Activated CD4-positive, CD25-positive, alpha-beta regulatory T cell treated with anti-CD3 and anti-CD28 coated beads, Interleukin-2, amount 50 U/mL, for 16 hours (primary cell): ENCODE data around the gene CDK2AP2.

ENCODE experiments used
- DNase-seq: peaks from one replicate; pipeline ENCODE4 v3.0.0-alpha.2; 2020; ENCODE audit warnings: low read depth, low spot score

Gene CDK2AP2

DNA sequence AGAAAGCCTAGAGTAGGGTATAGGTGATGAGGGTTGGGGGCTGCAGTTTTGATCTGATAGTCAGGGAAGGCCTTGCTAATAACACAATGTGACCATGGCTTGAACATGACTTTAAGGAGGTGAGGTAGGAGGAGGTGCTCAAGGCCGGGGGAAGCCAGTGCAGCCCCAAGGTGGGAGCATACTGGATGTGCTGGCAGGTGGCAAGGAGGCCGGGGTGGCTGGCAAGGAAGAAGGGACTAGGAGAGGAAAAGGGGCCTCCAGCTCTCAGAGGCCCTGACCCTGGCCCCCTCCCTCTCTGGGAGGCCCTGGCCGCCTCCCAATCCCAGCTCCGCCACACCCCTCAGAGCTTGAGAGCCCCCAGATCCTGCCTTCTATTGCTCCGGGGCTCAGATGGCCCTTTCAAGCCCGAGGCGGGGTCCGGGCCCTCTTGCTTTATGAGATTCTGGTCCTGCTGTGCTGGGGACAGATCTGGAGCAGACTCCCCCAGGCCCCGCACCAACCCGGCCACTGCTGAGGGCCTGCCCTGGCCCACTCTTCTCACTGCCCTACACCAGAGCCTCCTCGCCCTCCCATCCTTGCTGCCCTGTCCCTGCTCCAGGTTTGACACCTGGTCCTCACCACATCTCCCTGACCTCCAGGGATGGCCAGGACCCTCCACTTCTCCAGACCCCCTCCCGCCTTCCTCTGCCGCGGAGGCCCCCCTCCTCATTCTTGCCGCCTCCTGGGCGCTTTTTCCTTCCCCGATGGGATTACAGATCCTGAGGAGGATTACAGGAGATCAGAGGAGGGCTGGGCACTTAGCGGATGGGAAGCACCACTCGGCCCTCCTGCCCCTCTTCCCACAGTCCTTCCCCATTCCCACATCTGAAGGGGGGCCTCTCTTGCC lies 4.6 kb downstream of the CDK2AP2 start:
- no peak for DNase-seq

DNA sequence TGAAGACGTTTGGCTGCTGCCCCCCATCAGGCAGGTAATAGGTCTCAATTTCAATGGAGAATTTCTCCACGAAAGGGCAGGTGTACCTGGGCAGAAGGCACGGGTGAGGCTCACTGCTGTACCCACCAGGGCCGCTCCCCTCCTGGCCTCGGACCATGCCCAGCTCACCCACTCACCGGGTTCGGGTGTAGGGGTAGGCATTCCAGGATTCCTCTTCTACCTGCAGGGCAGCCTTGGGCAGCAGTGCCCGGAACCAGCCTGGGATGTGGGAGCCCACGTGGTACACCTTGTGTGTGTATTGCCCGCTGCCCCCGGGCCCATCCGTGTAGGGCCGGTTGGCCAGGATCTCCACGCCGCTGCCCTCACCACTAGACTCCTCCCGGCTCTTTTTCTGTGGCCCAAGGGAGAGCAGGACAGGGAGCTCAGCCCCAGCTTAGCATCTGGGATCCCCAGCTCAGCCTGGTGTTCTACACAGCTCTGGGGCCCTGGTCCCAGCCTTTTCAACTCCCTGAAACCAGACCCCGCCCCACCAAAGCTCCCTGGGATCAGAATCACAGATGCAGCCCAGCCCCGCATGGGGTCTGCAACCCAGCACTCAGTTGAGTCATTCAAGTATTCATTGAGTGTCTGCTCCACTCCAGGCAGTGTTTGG lies 5.5 kb downstream of the CDK2AP2 start:
- DNase-seq = no peak

DNA sequence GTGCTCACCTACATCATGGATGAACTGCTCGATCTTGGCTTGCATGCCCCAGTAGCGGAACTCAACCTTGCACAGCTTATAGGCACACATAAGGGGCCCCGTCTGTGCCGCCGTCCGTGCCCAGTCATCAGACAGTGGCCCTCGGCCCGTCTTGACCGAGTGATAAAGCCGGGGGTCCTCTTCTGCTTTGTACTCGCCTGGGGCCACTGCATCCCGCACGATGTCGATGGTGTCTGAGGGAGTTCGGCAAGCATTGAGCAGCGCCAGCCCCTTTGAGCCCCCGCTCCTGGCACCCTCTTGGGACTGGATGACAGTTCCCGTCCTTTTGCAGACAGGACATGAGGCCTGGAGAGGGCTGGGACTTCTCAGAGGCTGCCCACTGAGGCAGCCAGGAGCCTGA lies 6.1 kb downstream of the CDK2AP2 start:
- DNase-seq = no peak

DNA sequence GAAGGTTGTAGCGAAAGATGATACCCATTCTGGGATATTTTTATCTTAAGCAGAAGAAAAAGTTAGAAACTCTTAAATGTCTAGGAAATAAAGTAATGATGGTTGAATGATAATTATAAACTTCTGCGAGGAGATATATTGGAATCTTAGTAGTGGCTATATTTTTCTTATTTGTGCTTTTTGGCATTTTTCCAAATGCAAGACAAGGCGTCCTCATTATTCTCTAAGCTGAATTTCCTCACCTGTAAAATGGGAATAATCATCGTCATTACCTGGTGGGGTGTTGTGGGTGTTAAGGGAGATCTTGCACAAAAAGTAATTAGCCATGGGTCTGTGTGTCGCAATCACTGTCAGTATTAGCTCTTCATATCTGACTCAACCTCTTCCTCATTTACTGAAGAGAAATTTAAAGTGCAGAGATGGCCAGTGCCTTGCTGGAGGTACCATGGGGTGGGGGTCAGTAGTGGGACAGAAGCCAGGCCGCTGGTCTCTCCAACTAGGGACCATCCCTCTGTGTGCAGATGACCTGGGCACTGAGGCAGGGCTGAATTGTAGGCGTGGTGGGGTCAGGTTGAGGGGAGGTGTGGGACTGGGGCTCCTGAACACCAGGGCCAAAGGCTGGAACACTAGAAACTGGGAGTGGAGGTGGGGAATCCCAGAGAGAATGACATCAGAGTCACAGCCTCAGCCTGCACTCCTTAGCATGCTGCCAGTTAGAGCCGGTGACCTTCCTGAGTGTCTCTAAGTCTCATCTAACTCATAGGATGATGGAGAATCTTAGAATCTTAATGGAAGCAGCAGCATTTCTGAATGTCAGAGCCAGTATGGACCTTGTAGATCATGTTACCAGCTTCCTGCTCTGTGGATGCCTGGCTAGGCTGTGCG lies 6.9 kb downstream of the CDK2AP2 start:
- DNase-seq = no peak

DNA sequence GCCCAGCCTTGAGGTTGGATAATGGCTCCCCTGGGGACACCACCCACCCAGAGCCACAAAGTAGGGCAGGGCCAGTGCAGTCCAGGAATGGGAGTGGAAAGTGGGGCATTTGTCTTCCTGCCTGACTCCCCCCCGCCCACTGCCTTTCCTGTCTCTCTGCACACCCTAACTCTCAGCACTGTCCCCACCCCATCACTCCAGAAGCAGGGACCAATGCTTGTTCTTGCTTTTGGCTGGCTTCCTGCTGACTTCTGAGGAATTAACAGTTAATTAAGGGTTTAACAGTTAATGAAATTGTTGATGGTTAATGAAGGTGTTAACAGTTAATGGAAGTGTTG lies 7.5 kb downstream of the CDK2AP2 start:
- DNase-seq = no peak

DNA sequence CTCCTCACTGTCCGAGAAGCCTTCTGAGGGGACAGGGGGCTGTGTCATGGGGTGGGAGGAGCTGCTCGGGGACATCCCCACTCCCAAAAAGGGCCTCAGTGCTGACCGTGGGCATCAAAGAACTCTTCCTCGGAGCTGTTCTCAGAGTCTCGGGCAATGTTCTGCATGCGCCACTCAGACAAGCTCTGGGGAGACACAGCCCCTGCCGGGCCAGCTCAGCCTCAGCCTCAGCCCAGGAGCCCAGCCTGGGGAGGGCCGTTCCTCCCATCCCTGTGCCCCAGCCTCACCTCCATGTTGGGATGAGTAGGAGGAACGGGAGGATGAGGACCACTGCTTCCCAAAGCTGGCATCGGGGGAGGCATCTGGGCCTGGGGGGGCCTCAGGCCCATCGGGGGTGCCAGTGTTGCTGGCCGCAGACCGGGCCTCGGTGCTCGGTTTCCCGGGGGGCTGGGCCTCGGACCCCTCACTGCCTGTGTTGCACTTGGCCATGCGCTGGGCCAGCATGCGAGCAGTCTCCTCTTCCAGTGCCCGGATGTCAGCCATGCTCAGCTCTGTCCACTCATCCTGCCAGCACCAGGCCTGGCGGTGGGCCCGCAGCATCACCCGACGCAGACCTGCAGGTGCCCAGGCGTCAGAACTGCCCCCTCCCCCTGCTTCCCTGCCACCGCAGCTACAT lies 8.0 kb downstream of the CDK2AP2 start:
- DNase-seq = no peak

DNA sequence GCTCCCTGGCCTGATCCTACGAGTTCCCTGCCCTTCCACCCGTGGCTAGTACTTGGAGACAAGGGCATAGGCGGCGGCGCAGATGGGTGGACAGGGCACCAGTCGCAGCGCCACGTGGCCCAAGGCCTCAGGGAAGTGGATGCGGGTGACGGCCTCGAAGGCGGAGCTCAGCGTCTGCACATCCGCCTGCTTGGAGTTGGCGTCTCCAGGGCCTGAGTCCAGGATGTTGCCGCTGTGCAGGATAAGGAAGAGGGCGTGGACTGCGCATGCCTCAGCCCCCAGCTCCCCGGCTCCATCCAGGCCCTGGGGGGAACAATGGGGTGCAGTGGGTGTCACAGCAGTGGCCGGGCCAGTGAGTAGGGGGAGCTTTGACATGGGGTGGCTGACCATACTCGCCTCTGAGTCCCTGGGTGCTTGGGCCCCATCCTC lies 9.4 kb downstream of the CDK2AP2 start:
- no peak for DNase-seq

DNA sequence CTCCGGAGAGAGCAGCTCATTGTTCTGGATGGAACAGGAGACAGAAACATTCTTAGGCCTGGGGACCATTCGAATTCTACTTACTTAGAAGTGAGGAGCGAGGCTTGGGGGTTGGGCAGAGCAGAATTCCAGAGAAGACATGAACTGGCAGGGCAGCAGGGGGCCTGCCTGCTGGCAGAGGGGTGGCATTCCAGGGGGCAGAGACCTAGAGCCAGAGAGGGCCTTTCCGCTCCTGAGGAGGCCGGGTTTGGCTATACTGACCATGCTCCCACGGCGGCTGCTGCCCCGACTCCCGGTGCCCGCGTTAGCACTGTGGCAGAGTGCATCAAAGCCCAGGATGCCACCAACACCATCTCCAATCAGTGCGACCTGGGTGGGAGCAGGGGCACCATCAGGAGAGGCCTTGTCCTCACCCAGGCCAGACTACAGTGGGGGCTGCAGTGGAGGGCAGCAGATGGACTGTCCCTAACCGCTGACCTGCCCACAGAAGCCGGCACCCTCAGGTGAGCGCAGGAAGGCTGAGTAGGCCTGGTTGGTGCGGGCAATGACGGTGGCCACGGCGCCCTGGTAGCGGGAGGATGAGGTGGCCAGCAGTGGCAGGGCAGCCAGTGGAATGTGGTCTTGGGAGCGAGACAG lies 10.2 kb downstream of the CDK2AP2 start:
- DNase-seq = no peak

DNA sequence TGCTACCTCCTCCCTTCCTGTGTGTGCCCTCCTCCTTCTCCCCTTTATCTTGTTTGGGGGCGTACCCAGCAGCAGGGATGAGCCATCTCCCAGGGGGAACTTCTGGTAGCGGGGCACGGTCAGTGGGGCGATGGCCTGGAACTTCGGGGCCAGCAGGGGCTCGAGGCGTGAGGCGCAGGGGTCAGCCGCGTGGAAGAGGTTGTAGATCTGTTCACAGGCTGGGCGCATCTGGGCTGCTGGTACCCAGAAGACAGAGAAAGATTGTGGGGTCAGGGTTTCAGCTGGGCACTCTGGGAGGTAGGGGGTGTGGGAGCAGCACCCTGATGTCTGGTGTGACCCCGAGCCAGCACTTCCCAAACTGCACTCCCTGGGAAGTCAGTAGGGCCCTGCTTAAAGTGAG lies 11.8 kb downstream of the CDK2AP2 start:
- DNase-seq = no peak

DNA sequence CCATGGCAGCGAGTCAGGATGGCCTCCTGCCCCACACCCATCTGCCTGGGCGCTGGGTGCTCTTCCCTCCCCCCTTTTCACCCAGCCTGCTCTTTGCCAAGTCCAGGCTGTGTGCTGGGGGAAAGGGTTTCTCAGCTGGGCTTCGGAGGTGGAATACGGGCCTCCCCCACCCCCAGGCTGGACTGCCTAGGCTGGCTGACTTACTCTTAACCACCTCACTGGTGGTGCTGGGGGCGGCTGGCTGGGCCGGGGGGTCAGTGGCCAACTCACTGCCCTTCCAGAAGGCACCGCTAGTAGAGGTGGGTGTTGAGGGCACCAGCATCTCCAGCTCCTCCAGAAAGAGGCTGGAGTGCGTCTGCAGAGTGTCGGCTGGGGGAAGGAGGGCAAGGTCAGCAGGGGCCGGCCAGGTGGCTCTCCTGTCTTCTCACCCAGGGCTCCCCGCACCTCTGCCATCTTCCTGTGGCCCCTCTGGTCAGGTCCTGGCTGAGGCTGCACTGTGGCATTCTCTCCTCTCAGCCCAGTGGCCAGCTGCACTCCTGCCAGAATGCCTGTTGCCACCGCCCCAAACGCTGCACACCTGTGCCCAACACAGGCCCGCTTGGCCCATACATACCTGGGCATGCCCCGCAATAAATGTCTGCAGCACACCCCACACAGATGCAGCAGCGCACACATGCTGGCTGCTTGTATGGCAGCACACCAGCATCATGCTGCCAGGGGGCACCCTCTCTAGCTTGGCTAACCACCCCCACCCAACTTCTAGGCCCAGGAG lies 12.5 kb downstream of the CDK2AP2 start:
- no peak for DNase-seq

DNA sequence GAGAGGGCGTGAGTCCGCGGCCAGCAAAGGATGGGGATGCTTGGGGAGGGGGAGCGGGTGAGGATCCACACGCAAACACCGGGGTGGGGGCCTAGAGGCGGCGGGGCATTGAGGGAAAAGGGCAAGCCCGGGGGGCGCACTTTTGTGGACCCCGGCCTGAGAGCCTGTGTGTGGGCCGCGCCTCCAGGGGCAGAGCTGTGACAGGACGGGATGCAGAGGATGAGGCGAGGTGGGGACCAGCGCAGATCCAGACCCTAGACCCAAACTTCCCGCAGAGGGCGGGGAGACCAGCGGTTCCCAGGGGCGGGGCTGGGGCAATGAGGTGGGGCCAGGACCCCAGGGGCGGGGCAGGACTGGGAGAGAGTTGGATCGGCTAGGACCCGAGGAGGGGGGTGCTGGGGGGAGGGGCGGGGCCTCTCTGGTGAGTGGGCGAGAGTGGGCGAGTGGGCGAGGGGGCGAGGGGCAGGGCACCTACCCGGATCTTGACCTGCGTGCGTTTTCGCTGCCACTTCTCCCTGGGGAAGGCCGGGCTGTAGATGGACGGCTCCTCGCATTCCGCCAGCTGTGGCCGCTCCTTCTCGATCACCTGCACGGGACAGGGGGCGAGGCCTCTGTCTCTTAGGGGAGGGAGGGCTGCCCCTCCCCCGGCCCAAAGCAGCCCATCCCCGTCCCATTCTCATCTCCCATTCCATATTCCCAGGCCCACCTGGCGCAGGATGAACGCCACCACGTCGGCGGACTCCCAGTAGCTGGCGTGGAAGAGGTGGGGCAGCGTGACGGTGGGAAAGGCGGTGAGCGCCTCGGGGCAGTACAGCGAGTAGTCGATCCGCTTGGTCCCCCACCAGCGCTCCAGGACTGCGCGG lies 13.4 kb downstream of the CDK2AP2 start:
- no peak for DNase-seq

DNA sequence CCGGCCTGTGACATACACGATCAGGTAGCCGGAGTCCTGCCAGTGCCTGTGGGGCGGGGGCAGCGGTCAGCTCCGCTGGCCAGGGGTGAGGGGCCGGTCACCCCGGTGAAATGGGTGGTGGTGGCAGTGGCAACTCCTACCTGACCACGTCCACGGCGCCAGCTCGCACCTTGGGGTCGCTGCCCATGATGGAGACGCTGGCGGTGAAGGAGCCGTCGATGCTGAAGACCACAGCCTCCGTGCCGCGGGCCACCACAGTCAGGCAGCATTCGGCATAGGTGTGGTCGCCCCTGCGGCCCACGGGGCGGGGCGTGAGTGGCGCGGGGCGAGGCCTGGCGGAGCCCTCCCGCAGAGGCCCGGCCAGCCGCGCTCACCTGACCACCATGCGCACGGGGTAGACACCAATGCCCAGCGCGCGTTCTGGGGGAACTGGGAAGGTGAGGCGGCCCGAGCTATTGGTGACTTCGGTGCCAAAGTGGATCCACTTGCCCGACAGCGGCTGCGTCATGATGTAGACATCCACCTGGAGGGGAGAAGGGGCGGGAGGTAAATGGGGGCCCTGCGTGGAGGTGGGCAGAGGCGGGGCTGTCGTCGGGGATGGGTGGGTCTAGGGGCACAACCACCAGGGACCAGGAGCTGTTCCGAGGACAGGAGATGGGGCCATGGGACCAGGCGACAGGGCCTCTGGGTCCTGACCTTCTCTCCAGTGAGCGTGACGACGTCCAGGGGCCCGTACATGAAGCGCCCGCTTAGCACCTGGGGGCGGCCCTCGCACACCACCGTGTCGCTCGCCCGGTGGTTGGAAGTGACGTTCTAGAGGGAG lies 14.2 kb downstream of the CDK2AP2 start:
- no peak for DNase-seq

DNA sequence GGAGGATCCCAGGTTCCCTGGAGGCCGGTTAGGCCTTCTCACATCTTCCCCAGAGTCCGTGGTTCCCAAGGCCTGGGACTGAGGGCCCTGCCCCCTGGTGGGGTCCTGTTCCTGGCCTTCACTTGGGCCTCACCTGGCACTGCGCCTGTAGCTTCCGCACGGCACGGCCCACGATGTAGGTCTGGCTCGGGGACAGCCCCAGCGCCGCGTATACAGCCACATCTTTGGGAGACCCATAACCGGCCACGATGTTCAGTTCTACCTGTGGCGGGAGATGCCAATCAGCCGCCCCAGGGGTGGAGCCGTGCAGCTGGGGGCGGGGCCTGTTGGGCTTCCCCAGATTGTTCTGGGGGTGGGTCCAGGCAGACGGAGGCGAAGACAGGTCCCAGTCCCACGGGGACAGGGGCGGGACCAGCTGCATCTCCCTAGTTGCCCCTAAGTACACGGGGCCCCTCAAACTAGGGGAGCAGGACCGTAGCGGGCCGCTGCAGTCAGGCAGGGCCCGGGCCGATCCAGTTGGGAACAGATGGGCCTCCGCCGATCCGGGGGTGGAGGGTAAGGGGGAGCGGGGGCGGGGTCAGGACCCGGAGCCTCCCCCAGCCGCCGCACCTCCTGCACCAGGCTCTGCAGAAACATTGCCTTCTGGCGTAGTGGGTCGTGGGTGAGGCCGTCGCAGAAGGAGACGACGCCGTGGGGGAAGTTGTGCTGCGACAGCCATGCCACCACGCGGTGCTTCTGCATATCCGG lies 15.0 kb downstream of the CDK2AP2 start:
- no peak for DNase-seq

DNA sequence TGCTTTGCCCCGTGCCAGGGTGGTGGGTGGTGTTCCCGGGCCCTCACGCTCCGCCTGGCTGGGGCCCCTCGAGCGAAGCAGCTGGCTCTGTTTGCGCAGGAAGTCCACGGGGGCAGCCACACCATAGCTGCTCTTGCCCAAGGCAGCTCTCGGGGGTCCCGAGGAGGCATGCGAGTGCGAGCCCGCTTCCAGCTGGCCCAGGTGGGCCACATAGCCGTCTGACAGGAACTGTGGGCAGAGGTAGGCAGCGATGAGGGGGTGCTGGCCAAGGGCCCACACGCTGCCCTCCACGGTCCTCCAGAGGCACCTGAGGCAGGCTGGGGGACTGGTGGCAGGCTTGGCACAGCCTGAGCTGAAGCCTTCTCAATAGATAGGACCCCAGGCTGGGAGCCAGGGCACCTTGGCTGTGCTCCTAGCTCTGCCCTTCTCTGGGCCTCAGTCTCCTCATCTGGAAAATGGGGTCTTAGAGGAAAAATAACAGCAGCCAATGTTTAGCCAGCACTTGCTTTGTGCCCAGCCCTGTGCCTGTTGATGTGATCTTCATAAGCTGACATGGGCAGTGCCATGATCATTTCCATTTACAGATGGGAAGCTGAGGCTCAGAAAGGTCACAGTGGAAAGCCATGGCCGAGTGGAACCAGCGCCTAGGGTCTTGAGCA lies 15.8 kb downstream of the CDK2AP2 start:
- DNase-seq = no peak

DNA sequence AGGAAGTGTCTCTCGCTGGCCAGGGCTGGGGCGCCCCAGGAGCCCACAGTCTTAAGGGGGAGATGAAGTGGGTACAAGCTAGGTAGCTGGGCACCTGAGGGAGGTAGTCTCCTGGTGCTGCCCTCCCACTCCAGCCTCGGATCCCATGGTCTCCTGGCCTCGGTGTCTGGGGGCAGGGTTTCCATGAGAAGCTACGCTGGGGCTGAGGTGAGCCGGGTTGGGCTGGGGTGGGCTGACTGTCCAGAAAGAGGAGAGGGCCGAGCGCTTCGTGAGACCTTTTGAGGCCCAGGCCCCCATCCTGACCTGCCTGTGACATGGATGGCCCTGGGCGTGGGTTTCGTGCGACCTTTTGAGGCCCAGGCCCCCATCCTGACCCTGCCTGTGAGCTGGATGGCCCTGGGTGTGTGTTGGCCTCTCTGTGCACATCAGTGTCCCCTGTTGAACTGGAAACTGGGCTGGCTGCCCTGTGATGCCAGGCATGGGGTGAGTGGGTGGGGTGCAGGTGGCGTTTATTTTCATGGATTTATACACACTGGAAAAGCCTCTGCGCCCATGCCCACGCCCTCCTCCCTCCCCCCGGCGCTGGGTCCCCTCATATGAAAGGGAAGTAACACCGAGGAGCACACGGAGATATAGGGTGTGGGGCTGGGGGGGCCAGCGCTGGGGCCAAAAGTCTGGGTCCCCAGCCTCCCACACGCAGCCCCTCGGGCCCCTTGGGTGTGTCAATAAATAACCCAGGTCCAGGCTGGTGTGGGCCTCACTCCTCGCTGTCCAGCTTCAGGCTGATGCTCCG lies 16.5 kb downstream of the CDK2AP2 start:
- no peak for DNase-seq

DNA sequence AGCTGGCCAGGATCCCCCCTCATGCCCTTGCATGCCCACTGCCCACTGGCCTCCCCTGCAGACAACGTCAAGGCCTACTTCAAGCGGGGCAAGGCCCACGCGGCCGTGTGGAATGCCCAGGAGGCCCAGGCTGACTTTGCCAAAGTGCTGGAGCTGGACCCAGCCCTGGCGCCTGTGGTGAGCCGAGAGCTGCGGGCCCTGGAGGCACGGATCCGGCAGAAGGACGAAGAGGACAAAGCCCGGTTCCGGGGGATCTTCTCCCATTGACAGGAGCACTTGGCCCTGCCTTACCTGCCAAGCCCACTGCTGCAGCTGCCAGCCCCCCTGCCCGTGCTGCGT lies 17.3 kb downstream of the CDK2AP2 start:
- DNase-seq = no peak
